AG08395 (cell line): Measurements from ENCODE around the gene HSP90AB1.

Source experiments
- DNase-seq: peaks from one replicate; pipeline ENCODE4 v3.0.0; 2012; ENCODE audit warnings: mixed read lengths, low spot score

HSP90AB1 gene

GRCh38 chr6:44269178-44269920, 22.4 kb downstream of the HSP90AB1 start:
- DNase-seq = no peak

DNA sequence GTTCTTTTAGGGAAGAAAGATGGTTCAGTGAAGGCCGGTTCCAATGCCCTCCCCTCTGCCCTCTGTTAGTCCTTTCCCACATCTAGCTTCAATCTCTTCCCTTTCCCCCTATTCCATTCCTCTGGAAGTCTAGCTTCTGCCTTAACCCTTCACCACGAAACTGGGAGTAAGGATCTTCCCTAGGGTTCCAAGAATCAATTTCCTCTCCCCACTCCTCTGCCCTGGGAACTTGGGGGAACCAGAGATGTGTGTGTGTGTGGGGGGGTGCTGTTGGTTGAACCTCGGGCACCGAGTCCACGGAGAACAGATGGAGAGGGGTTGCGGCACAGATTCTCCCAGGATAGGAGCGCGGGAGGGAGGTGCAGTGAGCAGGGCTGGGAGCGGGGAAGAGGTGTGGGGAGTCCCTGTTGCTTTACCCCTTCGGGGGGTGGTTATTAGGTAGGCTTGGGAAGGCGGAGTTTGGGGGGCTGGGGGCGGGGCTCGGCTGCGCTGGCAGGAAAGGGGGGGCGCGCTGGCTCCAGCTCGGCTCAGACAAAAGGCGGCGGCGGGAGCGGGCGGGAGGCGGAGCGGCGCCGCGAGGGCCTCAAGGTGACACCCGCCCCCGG, 23.1 kb downstream of the HSP90AB1 start, which contains the start of gene TMEM151B:
Gene TMEM151B (plus strand): TSS at position 530 of the 605 bp plus-strand sequence. CDS start 293 bp downstream, outside the sequence.
- no peak for DNase-seq

- DNase-seq = no peak
These were observed 23.9 kb downstream of the HSP90AB1 start for GRCh38 chr6:44270526-44271405.

DNA sequence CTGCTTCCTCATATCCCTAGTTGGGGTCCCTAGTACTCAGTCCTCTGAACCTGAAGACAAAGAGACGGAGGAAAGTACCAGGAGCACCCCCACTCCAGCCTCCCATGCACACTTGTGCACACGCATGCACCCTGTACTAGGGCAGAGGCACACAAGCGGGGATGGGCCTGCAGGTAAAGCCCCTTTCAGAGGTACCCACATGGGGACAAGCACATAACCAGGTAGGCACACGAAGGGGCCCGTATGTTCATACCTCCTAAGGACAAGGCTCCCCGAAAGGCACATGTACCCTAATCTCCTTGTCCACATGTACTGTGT, 24.5 kb downstream of the HSP90AB1 start:
- DNase-seq = no peak

DNA sequence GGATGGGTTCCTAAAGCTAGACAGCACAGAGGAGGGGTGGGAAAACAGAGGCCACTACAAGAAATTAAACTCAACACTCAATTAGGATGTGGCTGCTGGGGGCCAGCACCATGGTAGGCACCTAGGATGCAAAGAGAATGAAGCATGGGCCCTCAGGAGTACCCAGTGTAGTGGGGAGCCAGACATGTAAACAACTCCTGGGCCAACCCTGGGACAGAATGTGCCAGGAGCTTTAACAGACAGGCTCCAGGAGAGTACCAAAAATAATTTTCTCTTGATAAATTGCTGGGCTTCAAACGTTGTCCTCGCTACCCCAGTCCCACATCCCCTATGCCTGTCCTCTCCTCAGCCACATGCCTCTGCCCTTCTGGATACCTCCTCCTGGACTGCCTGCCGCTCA, 25.0 kb downstream of the HSP90AB1 start:
- no peak for DNase-seq

- DNase-seq = no peak
These were observed 25.6 kb downstream of the HSP90AB1 start for GRCh38 chr6:44272529-44272928.

- no peak for DNase-seq
These were observed 26.2 kb downstream of the HSP90AB1 start for GRCh38 chr6:44272999-44273566.

DNA sequence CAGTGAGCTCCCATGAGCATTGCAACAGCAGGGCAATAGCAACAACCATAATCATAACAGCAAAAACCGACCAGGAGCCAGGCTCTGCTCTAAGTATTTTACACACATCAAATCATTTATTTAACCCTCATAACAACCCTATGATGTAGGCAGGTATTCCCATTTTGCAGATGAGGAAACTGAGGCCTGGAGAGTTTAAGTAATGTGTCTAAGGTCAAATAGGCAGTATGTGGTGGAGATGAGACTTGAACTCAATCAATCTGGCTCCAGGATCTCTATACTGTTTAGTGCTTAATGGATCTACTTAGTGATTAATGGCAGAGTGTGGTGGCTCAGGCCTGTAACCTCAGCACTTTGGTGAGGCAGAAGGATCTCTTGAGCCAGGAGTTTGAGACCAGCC, 26.7 kb downstream of the HSP90AB1 start:
- no peak for DNase-seq

- DNase-seq = no peak
These were observed 28.4 kb downstream of the HSP90AB1 start for GRCh38 chr6:44275271-44275748.

- peak; percentile 22 for DNase-seq
These were observed 29.1 kb downstream of the HSP90AB1 start for GRCh38 chr6:44275749-44276648.

DNA sequence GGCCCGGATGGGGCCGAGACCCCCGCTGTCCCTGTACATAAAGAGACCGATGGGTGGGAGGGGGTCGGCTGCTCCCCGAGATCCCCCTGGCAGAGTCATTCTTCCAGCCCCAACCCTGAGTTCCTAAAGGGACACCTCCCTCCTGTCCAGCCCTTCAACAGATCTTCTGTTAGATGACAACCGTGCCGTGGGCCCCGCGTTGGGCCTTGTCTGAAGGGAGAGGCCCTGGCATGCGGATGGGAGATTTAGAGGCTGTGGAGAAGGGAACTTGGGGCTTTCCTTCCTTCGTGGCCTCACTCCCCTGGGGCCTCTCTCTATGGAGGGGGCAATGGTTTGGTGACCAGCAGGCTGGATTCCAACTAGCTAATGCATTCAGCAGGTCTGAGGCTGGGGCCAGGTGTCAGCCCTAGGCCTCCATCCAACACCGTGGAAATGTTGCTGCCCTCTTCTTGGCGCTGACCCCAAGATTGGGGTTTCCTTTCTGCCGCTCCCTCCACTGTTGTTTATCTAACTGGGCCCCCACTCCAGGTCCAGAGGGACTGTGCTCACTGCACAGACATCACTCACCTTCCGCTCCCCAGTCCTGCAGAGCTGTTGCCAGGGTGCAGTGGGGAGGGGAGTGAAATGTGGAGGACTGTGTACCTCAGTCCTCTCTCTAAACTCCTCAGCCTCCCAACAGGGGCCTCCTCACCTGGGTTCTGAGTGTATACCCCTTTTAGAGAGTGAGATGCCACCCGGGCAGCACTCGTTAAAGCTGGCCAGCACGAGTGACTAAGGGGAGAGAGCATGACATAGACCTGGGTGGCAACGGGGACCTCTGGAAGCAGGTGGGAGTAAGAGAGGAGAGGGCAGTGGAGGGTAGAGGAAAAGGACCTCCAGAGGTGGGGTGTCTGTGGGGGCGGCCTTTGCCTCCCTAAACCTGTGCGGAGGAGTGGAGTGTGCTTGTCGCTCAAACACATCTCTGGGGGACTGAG, 30.1 kb downstream of the HSP90AB1 start:
- DNase-seq = no peak

GRCh38 chr6:44277763-44278162, 30.9 kb downstream of the HSP90AB1 start:
- DNase-seq = no peak

GRCh38 chr6:44278315-44278714, 31.4 kb downstream of the HSP90AB1 start:
- DNase-seq = no peak

DNA sequence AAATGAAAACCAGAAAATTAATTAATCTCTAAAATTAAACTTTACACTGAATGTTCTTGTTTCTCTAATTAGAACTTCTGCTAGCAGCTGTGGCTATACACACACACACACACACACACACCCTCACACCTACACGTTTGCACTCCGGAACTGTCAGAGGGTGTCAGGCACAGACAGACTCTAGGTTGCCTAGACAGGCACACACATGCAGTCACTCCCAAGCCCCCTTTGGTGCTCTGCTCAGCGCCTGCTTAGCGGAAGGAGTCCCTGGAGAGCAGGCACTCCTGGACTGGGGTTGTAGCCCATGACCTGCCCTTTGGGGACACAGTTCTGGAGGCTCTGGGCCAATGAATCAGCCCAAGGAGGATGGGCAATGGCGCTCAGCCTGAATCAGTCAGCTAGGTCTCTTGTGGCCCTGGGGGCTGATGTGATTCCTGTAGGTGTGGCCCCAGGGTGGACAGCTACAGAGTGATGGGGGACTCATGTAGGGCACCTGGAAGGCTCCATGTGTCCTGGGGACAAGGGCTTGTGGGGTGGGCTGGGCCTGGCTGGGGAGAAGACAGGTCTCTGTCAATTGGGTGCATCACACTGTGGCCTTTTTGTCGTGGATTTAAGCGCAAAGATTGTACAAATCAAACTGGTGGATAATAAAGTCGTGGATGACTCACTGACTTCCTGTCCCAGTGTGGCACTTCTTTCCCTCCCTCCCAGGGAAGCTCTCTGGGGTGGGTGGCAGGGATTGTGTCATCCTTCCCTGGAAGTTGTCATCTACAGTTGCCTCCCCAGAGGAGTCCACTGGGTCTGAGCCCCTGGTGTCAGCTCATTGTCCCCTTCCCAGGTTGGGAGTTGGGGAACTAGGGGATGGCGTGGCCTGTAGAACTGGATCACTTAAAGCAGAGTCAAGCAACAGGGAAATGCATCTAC, 32.1 kb downstream of the HSP90AB1 start:
- DNase-seq = peak; percentile 14

- no peak for DNase-seq
These were observed 37.2 kb downstream of the HSP90AB1 start for GRCh38 chr6:44284121-44284520.

- DNase-seq = no peak
These were observed 38.0 kb downstream of the HSP90AB1 start for GRCh38 chr6:44284867-44285266.

GRCh38 chr6:44285552-44286284, 38.8 kb downstream of the HSP90AB1 start:
- DNase-seq = peak; percentile 22

- no peak for DNase-seq
These were observed 39.3 kb downstream of the HSP90AB1 start for GRCh38 chr6:44286285-44286565.
